Mesodermal cell (in vitro differentiated cells): ENCODE data around the gene PSMB11.
A peak's percentile ranks its signal among the peaks of the same experiment; 100 is the strongest.

ENCODE experiments used
- H3K27ac ChIP-seq: 2 replicates; pipeline ENCODE4 v1.7.0; 2013; ENCODE audit warnings: mild to moderate bottlenecking, low read depth, low read length, moderate library complexity; ENCODE audit not compliant: severe bottlenecking
- H3K36me3 ChIP-seq: 2 replicates; pipeline ENCODE4 v1.7.1; 2013; ENCODE audit warnings: mild to moderate bottlenecking, low read length, moderate library complexity; ENCODE audit not compliant: control insufficient read depth, insufficient read depth
- H3K4me1 ChIP-seq: one replicate; pipeline ENCODE4 v1.7.1; 2013; ENCODE audit warnings: mild to moderate bottlenecking, low read length; ENCODE audit not compliant: insufficient read depth, control insufficient read depth, poor library complexity, severe bottlenecking
- H3K4me3 ChIP-seq: 2 replicates; pipeline ENCODE4 v1.7.0; 2013; ENCODE audit warnings: low read length, control low read depth, mild to moderate bottlenecking; ENCODE audit not compliant: insufficient read depth, poor library complexity, severe bottlenecking; ENCODE audit errors: extremely low read depth
- H3K9me3 ChIP-seq: 2 replicates; pipeline ENCODE4 v1.7.1; 2013; ENCODE audit warnings: mild to moderate bottlenecking, low read length, moderate library complexity; ENCODE audit not compliant: control insufficient read depth
- WGBS, 2 experiments: methylation state at CpG; one replicate each; pipeline ENCODE4 v1.1.5; 2013; ENCODE audit warnings: missing lambda C conversion rate in 2 of 2; ENCODE audit not compliant: insufficient coverage in 2 of 2; 5-methylcytosine and 5-hydroxymethylcytosine counted together

Gene PSMB11

GRCh38 chr14:23055147-23055550 lies 13.1 kb downstream of the PSMB11 start:
- Histone ChIP-seq H3K4me3 (no peak overlapping the region), H3K9me3 (no peaks in the 10 kb centered on the region), H3K4me1 (peaks cover 11% of the 10 kb centered on the region), H3K27ac (no peak overlapping the region), H3K36me3 (peaks cover 47% of the 10 kb centered on the region)
- WGBS, 2 experiments = 97% methylated on average over 12 of the region's 12 CpGs

- no peaks in the 10 kb centered on the region for H3K9me3 ChIP-seq
- no peak overlapping the region for H3K4me3 ChIP-seq
- H3K27ac ChIP-seq = peak overlapping the region; percentile 6
- H3K36me3 ChIP-seq = peaks cover 47% of the 10 kb centered on the region
- WGBS, 2 experiments = 92 to 93% methylated on average over 5 of the region's 6 CpGs
- peaks cover 15% of the 10 kb centered on the region for H3K4me1 ChIP-seq
Observed at GRCh38 chr14:23055621-23056144, 13.7 kb downstream of the PSMB11 start.

- peak overlapping the region; percentile 6 for H3K27ac ChIP-seq
- WGBS, 2 experiments = 5 to 7% methylated on average over 10 of the region's 17 CpGs
- peaks cover 49% of the 10 kb centered on the region for H3K36me3 ChIP-seq
- H3K9me3 ChIP-seq = no peaks in the 10 kb centered on the region
- H3K4me1 ChIP-seq = peaks cover 19% of the 10 kb centered on the region
- H3K4me3 ChIP-seq = peak overlapping the region; percentile 56
Observed at GRCh38 chr14:23056145-23056955, 14.3 kb downstream of the PSMB11 start.

- H3K4me3 ChIP-seq = peak within 1 kb of the TSS; percentile 56
- H3K9me3 ChIP-seq = no peaks in the 10 kb centered on the region
- peaks cover 26% of the 10 kb centered on the region for H3K4me1 ChIP-seq
- H3K36me3 ChIP-seq = peaks cover 52% of the 10 kb centered on the region
- WGBS, 2 experiments = 0% methylated on average over 34 to 69 of the region's 73 CpGs
- peak within 1 kb of the TSS; percentile 73 for H3K27ac ChIP-seq
Observed at GRCh38 chr14:23056956-23057756, 15.1 kb downstream of the PSMB11 start, which contains the start of gene CDH24. TSS of gene CDH24 (minus strand) at chr14:23057520. CDS start at chr14:23055733, 1,787 bp downstream.

- WGBS, 2 experiments = 2 to 4% methylated on average over 42 to 48 of the region's 51 CpGs
- Histone ChIP-seq H3K9me3 (no peaks in the 10 kb centered on the region), H3K27ac (peak overlapping the region; percentile 73), H3K4me1 (peaks cover 34% of the 10 kb centered on the region), H3K4me3 (peak overlapping the region; percentile 56), H3K36me3 (peaks cover 57% of the 10 kb centered on the region)
Observed at GRCh38 chr14:23057757-23058653, 16.0 kb downstream of the PSMB11 start.

- H3K4me3 ChIP-seq = no peak overlapping the region
- H3K4me1 ChIP-seq = peaks cover 41% of the 10 kb centered on the region
- WGBS, 2 experiments = 95 to 96% methylated on average over 31 to 32 of the region's 32 CpGs
- no peaks in the 10 kb centered on the region for H3K9me3 ChIP-seq
- H3K36me3 ChIP-seq = peaks cover 58% of the 10 kb centered on the region
- no peak overlapping the region for H3K27ac ChIP-seq
Observed at GRCh38 chr14:23058654-23059504, 16.9 kb downstream of the PSMB11 start.

- WGBS, 2 experiments = 92 to 98% methylated on average over 10 to 17 of the region's 17 CpGs
- Histone ChIP-seq H3K27ac (peak overlapping the region; percentile 90), H3K9me3 (no peaks in the 10 kb centered on the region), H3K36me3 (peaks cover 71% of the 10 kb centered on the region), H3K4me3 (no peak overlapping the region), H3K4me1 (peaks cover 41% of the 10 kb centered on the region)
Observed at GRCh38 chr14:23060536-23061260, 18.7 kb downstream of the PSMB11 start.

- Histone ChIP-seq H3K4me1 (peaks cover 34% of the 10 kb centered on the region), H3K27ac (peak overlapping the region; percentile 90), H3K9me3 (no peaks in the 10 kb centered on the region), H3K4me3 (no peak overlapping the region), H3K36me3 (peaks cover 84% of the 10 kb centered on the region)
- WGBS, 2 experiments = 83% methylated on average over 1 of the region's 4 CpGs; no CpG with 5 or more reads in 1 of the 2 experiments
Observed at GRCh38 chr14:23062002-23062401, 20.0 kb downstream of the PSMB11 start.

GRCh38 chr14:23063601-23064000 lies 21.6 kb downstream of the PSMB11 start:
- WGBS, 2 experiments = 93 to 97% methylated on average over 3 to 4 of the region's 5 CpGs
- H3K9me3 ChIP-seq = no peaks in the 10 kb centered on the region
- H3K4me3 ChIP-seq = no peak overlapping the region
- H3K27ac ChIP-seq = peak overlapping the region; percentile 90
- H3K4me1 ChIP-seq = peaks cover 41% of the 10 kb centered on the region
- peaks cover 96% of the 10 kb centered on the region for H3K36me3 ChIP-seq
